Measurements from ENCODE around the gene NSDHL.

- TF ChIP-seq CTCF (IDR thresholded peaks at IDR 0.05) (no peak), POLR2AphosphoS5 (IDR thresholded peaks at IDR 0.05) (no peak)
These were observed 70.1 kb downstream of the NSDHL start for GRCh38 chrX:152900937-152901445.

All from prostate gland (tissue), 2 donors.